AG10803 (cell line): ENCODE data around the gene NDUFV1.

Source experiments
- DNase-seq: peaks from one replicate; pipeline ENCODE4 v3.0.0; 2010; ENCODE audit warnings: low read depth
- H3K4me3 ChIP-seq: 2 replicates; pipeline ENCODE4 v1.5.1; 2011; ENCODE audit warnings: mild to moderate bottlenecking, low read length, control low read depth
- CTCF ChIP-seq: conservative IDR thresholded peaks from 2 replicates; pipeline ENCODE4 v1.5.1; 2011; ENCODE audit warnings: mild to moderate bottlenecking, low read length, control low read depth, inconsistent platforms

Gene NDUFV1

GRCh38 chr11:67630943-67631331, 24.2 kb downstream of the NDUFV1 start:
- no peak for DNase-seq
- TF ChIP-seq CTCF, result no peak
- H3K4me3 ChIP-seq, result peak overlapping the region; percentile 77

- no peak for DNase-seq
- H3K4me3 ChIP-seq, result no peak overlapping the region
- TF ChIP-seq CTCF, result no peak
These were observed 24.7 kb downstream of the NDUFV1 start for GRCh38 chr11:67631411-67631810.

GRCh38 chr11:67631853-67632174, 25.1 kb downstream of the NDUFV1 start:
- no peak overlapping the region for H3K4me3 ChIP-seq
- TF ChIP-seq CTCF, result no peak
- no peak for DNase-seq

- no peak for DNase-seq
- no peak overlapping the region for H3K4me3 ChIP-seq
- no peak for TF ChIP-seq CTCF
These were observed 25.6 kb downstream of the NDUFV1 start for GRCh38 chr11:67632175-67632981.

GRCh38 chr11:67632982-67633755, 26.4 kb downstream of the NDUFV1 start:
- no peak for TF ChIP-seq CTCF
- H3K4me3 ChIP-seq, result no peak overlapping the region
- DNase-seq, result no peak

GRCh38 chr11:67633758-67634365, 27.1 kb downstream of the NDUFV1 start:
- no peak for TF ChIP-seq CTCF
- H3K4me3 ChIP-seq, result no peak overlapping the region
- no peak for DNase-seq
